Liver (tissue), 9 donors: Measurements from ENCODE around the gene CKMT2. TPM values are rescaled to one million over a fixed set of nuclear protein-coding genes. Genes with fewer than 3 reads are reported as not detected.

ENCODE experiments used
- DNase-seq: peaks from one replicate; pipeline ENCODE4 v3.0.0-alpha.2; 2017; ENCODE audit warnings: low spot score
- H3K27ac ChIP-seq, 2 donors: one replicate each; pipeline ENCODE4 v1.7.0; 2013; ENCODE audit warnings: inconsistent platforms in 2 of 2, low read length in 2 of 2, control low read depth in 1 of 2, low read depth in 1 of 2, mild to moderate bottlenecking in 1 of 2
- H3K27me3 ChIP-seq, 4 donors: one replicate each; pipeline versions ENCODE4 v1.6.1 to v1.7.0; 2013; ENCODE audit warnings: low read length in 3 of 4, inconsistent platforms in 1 of 4, mild to moderate bottlenecking in 1 of 4, moderate library complexity in 1 of 4; ENCODE audit not compliant: control insufficient read depth in 4 of 4, insufficient read depth in 4 of 4
- H3K36me3 ChIP-seq, 4 donors: one replicate each; pipeline versions ENCODE4 v1.6.1 to v1.7.0; 2013; ENCODE audit warnings: low read length in 3 of 4, mild to moderate bottlenecking in 3 of 4, low read depth in 1 of 4, moderate library complexity in 1 of 4; ENCODE audit not compliant: control insufficient read depth in 4 of 4, insufficient read depth in 3 of 4
- H3K4me1 ChIP-seq, 4 donors: one replicate each; pipeline versions ENCODE4 v1.6.1 to v1.7.0; 2013; ENCODE audit warnings: low read length in 3 of 4, mild to moderate bottlenecking in 3 of 4, moderate library complexity in 1 of 4; ENCODE audit not compliant: control insufficient read depth in 4 of 4, insufficient read depth in 4 of 4
- H3K4me3 ChIP-seq, 3 donors: one replicate each; pipeline versions ENCODE4 v1.6.1 to v1.7.0; 2013; ENCODE audit warnings: low read length in 3 of 3, control low read depth in 1 of 3, low read depth in 1 of 3, mild to moderate bottlenecking in 1 of 3
- H3K9ac ChIP-seq, 2 donors: one replicate each; pipeline ENCODE4 v1.7.0; 2013; ENCODE audit warnings: low read length in 2 of 2, mild to moderate bottlenecking in 2 of 2, moderate library complexity in 2 of 2, control low read depth in 1 of 2, low read depth in 1 of 2
- H3K9me3 ChIP-seq, 4 donors: one replicate each; pipeline versions ENCODE4 v1.6.1 to v1.7.0; 2013; ENCODE audit warnings: low read length in 3 of 4; ENCODE audit not compliant: control insufficient read depth in 4 of 4
- ATF3 ChIP-seq: IDR thresholded peaks from 2 replicates; pipeline ENCODE4 v1.6.1; 2016; ENCODE audit warnings: antibody characterized with exemption
- CTCF ChIP-seq: fragments of 150-350 bp; IDR thresholded peaks from 2 replicates; pipeline ENCODE4 v1.5.1; 2017; ENCODE audit warnings: improper control_type of control experiment, low read depth, low read length; ENCODE audit not compliant: missing input control
- EGR1 ChIP-seq, 2 donors: IDR thresholded peaks; 2 replicates each; pipeline ENCODE4 v1.6.1; 2016 to 2018; ENCODE audit warnings: antibody characterized with exemption in 2 of 2, low read depth in 2 of 2
- FOXA1 ChIP-seq: IDR thresholded peaks from 2 replicates; pipeline ENCODE4 v1.6.1; 2016; ENCODE audit warnings: antibody characterized with exemption
- FOXA2 ChIP-seq: IDR thresholded peaks from 2 replicates; pipeline ENCODE4 v1.6.1; 2016; ENCODE audit warnings: antibody characterized with exemption
- GABPA ChIP-seq, 2 donors: IDR thresholded peaks in 1 of 2; conservative IDR thresholded peaks in 1 of 2; 2 replicates each; pipeline ENCODE4 v1.6.1; 2016; ENCODE audit warnings: antibody characterized with exemption in 2 of 2, mild to moderate bottlenecking in 1 of 2, moderate library complexity in 1 of 2
- HNF4A ChIP-seq, 2 donors: conservative IDR thresholded peaks; 2 replicates each; pipeline ENCODE4 v1.6.1; 2016; ENCODE audit warnings: antibody characterized with exemption in 2 of 2, mild to moderate bottlenecking in 2 of 2
- HNF4G ChIP-seq: IDR thresholded peaks from 2 replicates; pipeline ENCODE4 v1.6.1; 2016; ENCODE audit warnings: antibody characterized with exemption
- JUND ChIP-seq, 2 donors: IDR thresholded peaks; 2 replicates each; pipeline ENCODE4 v1.6.1; 2016; ENCODE audit warnings: antibody characterized with exemption in 2 of 2
- MAX ChIP-seq: IDR thresholded peaks from 2 replicates; pipeline ENCODE4 v1.6.1; 2016; ENCODE audit warnings: antibody characterized with exemption
- NR2F2 ChIP-seq: IDR thresholded peaks from 2 replicates; pipeline ENCODE4 v1.6.1; 2016; ENCODE audit warnings: antibody characterized with exemption
- RAD21 ChIP-seq, 2 donors: IDR thresholded peaks; 2 replicates each; pipeline ENCODE4 v1.6.1; 2016; ENCODE audit warnings: antibody characterized with exemption in 2 of 2, mild to moderate bottlenecking in 2 of 2
- REST ChIP-seq: IDR thresholded peaks from 2 replicates; pipeline ENCODE4 v1.6.1; 2016; ENCODE audit warnings: antibody characterized with exemption, mild to moderate bottlenecking
- RXRA ChIP-seq, 2 donors: IDR thresholded peaks; 2 replicates each; pipeline ENCODE4 v1.6.1; 2017 to 2018; ENCODE audit warnings: antibody characterized with exemption in 2 of 2, mild to moderate bottlenecking in 1 of 2
- SP1 ChIP-seq: IDR thresholded peaks from 2 replicates; pipeline ENCODE4 v1.6.1; 2018; ENCODE audit warnings: antibody characterized with exemption, mild to moderate bottlenecking
- TAF1 ChIP-seq: conservative IDR thresholded peaks from 2 replicates; pipeline ENCODE4 v1.6.1; 2016; ENCODE audit warnings: antibody characterized with exemption, mild to moderate bottlenecking
- YY1 ChIP-seq: IDR thresholded peaks from 2 replicates; pipeline ENCODE4 v1.6.1; 2016; ENCODE audit warnings: antibody characterized with exemption, mild to moderate bottlenecking
- ZBTB33 ChIP-seq: IDR thresholded peaks from 2 replicates; pipeline ENCODE4 v1.6.1; 2016; ENCODE audit warnings: antibody characterized with exemption
- WGBS: extraction: QIAGEN DNeasy Blood & Tissue Kit; methylation state at CpG from one replicate; pipeline ENCODE4 v1.1.7; 2013; 5-methylcytosine and 5-hydroxymethylcytosine counted together
- polyA plus RNA-seq, 2 donors: library from polyadenylated mRNA; stranded (reverse) in 1 of 2; unstranded in 1 of 2; fragments of 200-250 nt in 1 of 2; fragments of >200 nt in 1 of 2; fragmentation: Nextera tagmentation in 1 of 2; extraction: Ambion mirVana in 1 of 2; gene quantifications; one replicate each; pipeline versions ENCODE4 v1.2.1 to v1.2.3, GENCODE V29; 2013 to 2015
- total RNA-seq, 2 donors: library from RNA; depleted of rRNA; stranded (reverse); fragments of >200 nt; gene quantifications; one replicate each; pipeline ENCODE4 v1.2.3, GENCODE V29; 2014
- donor health status: healthy.
- donor health status: healthy.
- donor health status: healthy.
- donor health status: healthy.
- donor health status: healthy.

The CKMT2 gene
- total and polyA plus RNA-seq, 4 donors = 0.20 to 2.6 (median 0.82) TPM

GRCh38 chr5:81315336-81315735 lies 82.2 kb downstream of the CKMT2 start:
- Histone ChIP-seq H3K4me1 (peaks cover 3 to 11% (median 6%) of the 10 kb centered on the region in 4 donors), H3K36me3 (peaks cover 0 to 28% (median 20%) of the 10 kb centered on the region in 4 donors), H3K27ac (no peak overlapping the region), H3K27me3 (no peaks in the 10 kb centered on the region), H3K9me3 (no peaks in the 10 kb centered on the region), H3K4me3 (no peak overlapping the region), H3K9ac (no peak overlapping the region)
- WGBS = 97% methylated on average over 1 of the region's 1 CpG
- no peak for TF ChIP-seq MAX
- no peak for TF ChIP-seq GABPA (IDR thresholded peaks at IDR 0.05 in 1 of 2, conservative IDR thresholded peaks at IDR 0.05 in 1 of 2)
- TF ChIP-seq RAD21 (IDR thresholded peaks at IDR 0.05) = no peak
- no peak for TF ChIP-seq ZBTB33
- no peak for TF ChIP-seq HNF4G
- TF ChIP-seq RXRA (IDR thresholded peaks at IDR 0.05) = no peak
- no peak for TF ChIP-seq NR2F2
- no peak for TF ChIP-seq YY1
- no peak for TF ChIP-seq SP1
- no peak for TF ChIP-seq FOXA1
- TF ChIP-seq HNF4A (conservative IDR thresholded peaks at IDR 0.05) = no peak
- TF ChIP-seq TAF1 = no peak
- TF ChIP-seq JUND (IDR thresholded peaks at IDR 0.05) = no peak
- no peak for TF ChIP-seq CTCF
- no peak for TF ChIP-seq FOXA2
- no peak for TF ChIP-seq REST
- no peak for TF ChIP-seq EGR1 (IDR thresholded peaks at IDR 0.05; ENCODE audit: low read depth in 2 of 2)
- TF ChIP-seq ATF3 = no peak
- no peak for DNase-seq
